Measurements from ENCODE around the gene OTOG.

The OTOG gene

GRCh38 chr11:17547051-17547577 is at the start of gene OTOG:
TSS of gene OTOG (plus strand) at chr11:17547259. CDS start at chr11:17547373, 114 bp downstream.
- DNase-seq (ENCODE audit: low read depth in 2 of 2, low spot score in 1 of 2): no peak

GRCh38 chr11:17498058-17498457 is 49.0 kb upstream of the OTOG start:
- DNase-seq (ENCODE audit: low read depth in 2 of 2, low spot score in 1 of 2): no peak

GRCh38 chr11:17498475-17498874 is 48.6 kb upstream of the OTOG start:
- no peak for DNase-seq (ENCODE audit: low read depth in 2 of 2, low spot score in 1 of 2)

GRCh38 chr11:17500673-17501072 is 46.4 kb upstream of the OTOG start:
- no peak for DNase-seq (ENCODE audit: low read depth in 2 of 2, low spot score in 1 of 2)

- no peak for DNase-seq (ENCODE audit: low read depth in 2 of 2, low spot score in 1 of 2)
Measured at GRCh38 chr11:17502630-17503029, 44.4 kb upstream of the OTOG start.

GRCh38 chr11:17504330-17505107 is 42.5 kb upstream of the OTOG start:
- DNase-seq (ENCODE audit: low read depth in 2 of 2, low spot score in 1 of 2): peak; percentile 43 to 57

- no peak for DNase-seq (ENCODE audit: low read depth in 2 of 2, low spot score in 1 of 2)
Measured at GRCh38 chr11:17505146-17505545, 41.9 kb upstream of the OTOG start.

- no peak for DNase-seq (ENCODE audit: low read depth in 2 of 2, low spot score in 1 of 2)
Measured at GRCh38 chr11:17506314-17506713, 40.7 kb upstream of the OTOG start.

GRCh38 chr11:17506942-17507341 is 40.1 kb upstream of the OTOG start:
- no peak for DNase-seq (ENCODE audit: low read depth in 2 of 2, low spot score in 1 of 2)

GRCh38 chr11:17507773-17508172 is 39.3 kb upstream of the OTOG start:
- DNase-seq (ENCODE audit: low read depth in 2 of 2, low spot score in 1 of 2): no peak

- DNase-seq (ENCODE audit: low read depth in 2 of 2, low spot score in 1 of 2): no peak
Measured at GRCh38 chr11:17508306-17508705, 38.8 kb upstream of the OTOG start.

- DNase-seq (ENCODE audit: low read depth in 2 of 2, low spot score in 1 of 2): no peak
Measured at GRCh38 chr11:17508791-17509190, 38.3 kb upstream of the OTOG start.

- no peak for DNase-seq (ENCODE audit: low read depth in 2 of 2, low spot score in 1 of 2)
Measured at GRCh38 chr11:17510507-17511206, 36.4 kb upstream of the OTOG start.

- DNase-seq (ENCODE audit: low read depth in 2 of 2, low spot score in 1 of 2): no peak
Measured at GRCh38 chr11:17511571-17511970, 35.5 kb upstream of the OTOG start.

- DNase-seq (ENCODE audit: low read depth in 2 of 2, low spot score in 1 of 2): no peak
Measured at GRCh38 chr11:17512101-17512500, 35.0 kb upstream of the OTOG start.

- no peak for DNase-seq (ENCODE audit: low read depth in 2 of 2, low spot score in 1 of 2)
Measured at GRCh38 chr11:17513853-17514252, 33.2 kb upstream of the OTOG start.

GRCh38 chr11:17514476-17514875 is 32.6 kb upstream of the OTOG start:
- no peak for DNase-seq (ENCODE audit: low read depth in 2 of 2, low spot score in 1 of 2)

GRCh38 chr11:17515443-17516176 is 31.4 kb upstream of the OTOG start:
- no peak for DNase-seq (ENCODE audit: low read depth in 2 of 2, low spot score in 1 of 2)

GRCh38 chr11:17516551-17517150 is 30.4 kb upstream of the OTOG start:
- no peak for DNase-seq (ENCODE audit: low read depth in 2 of 2, low spot score in 1 of 2)

- DNase-seq (ENCODE audit: low read depth in 2 of 2, low spot score in 1 of 2): no peak
Measured at GRCh38 chr11:17517186-17517585, 29.9 kb upstream of the OTOG start.

GRCh38 chr11:17518366-17518765 is 28.7 kb upstream of the OTOG start:
- DNase-seq (ENCODE audit: low read depth in 2 of 2, low spot score in 1 of 2): no peak
